GM19463 (cell line): ENCODE results near the gene SLC26A1.
"Not testable (repeated sequence)": the region's sequence is repeated elsewhere in the genome, so short reads cannot be mapped to it uniquely, and the experiment has no call there.

Experiments used
- ATAC-seq: cut with Tn5 transposase; IDR thresholded peaks from one replicate; pipeline ENCODE4 v1.9.1; 2021; ENCODE audit warnings: mild to moderate bottlenecking, moderate library complexity; ENCODE audit not compliant: unreplicated experiment

The SLC26A1 gene

GRCh38 chr4:955931-956381 is 37.2 kb downstream of the SLC26A1 start:
- ATAC-seq: no peak

GRCh38 chr4:955161-955921 is 37.9 kb downstream of the SLC26A1 start:
- ATAC-seq: no peak

- ATAC-seq: no peak
Observed at GRCh38 chr4:954211-955020, 38.8 kb downstream of the SLC26A1 start.

GRCh38 chr4:953574-953915 is 39.7 kb downstream of the SLC26A1 start:
- no peak for ATAC-seq

- no peak for ATAC-seq
Observed at GRCh38 chr4:952881-953573, 40.2 kb downstream of the SLC26A1 start.

GRCh38 chr4:951594-952468 is 41.4 kb downstream of the SLC26A1 start:
- ATAC-seq: no peak

- no peak for ATAC-seq
Observed at GRCh38 chr4:951186-951585, 42.0 kb downstream of the SLC26A1 start.

- ATAC-seq: no peak
Observed at GRCh38 chr4:950136-951020, 42.8 kb downstream of the SLC26A1 start.

GRCh38 chr4:949656-950055 is 43.5 kb downstream of the SLC26A1 start:
- ATAC-seq: no peak

- ATAC-seq: no peak
Observed at GRCh38 chr4:948936-949300, 44.3 kb downstream of the SLC26A1 start.

GRCh38 chr4:948101-948935 is 44.9 kb downstream of the SLC26A1 start:
- no peak for ATAC-seq

GRCh38 chr4:947491-947971 is 45.7 kb downstream of the SLC26A1 start:
- ATAC-seq: no peak

- ATAC-seq: no peak
Observed at GRCh38 chr4:946517-947471, 46.4 kb downstream of the SLC26A1 start.

- ATAC-seq: no peak
Observed at GRCh38 chr4:946103-946450, 47.1 kb downstream of the SLC26A1 start.

- no peak for ATAC-seq
Observed at GRCh38 chr4:945274-946102, 47.7 kb downstream of the SLC26A1 start.

GRCh38 chr4:939508-939907 is 53.7 kb downstream of the SLC26A1 start:
- not testable (repeated sequence) for ATAC-seq
